IPS DF 6.9 (cell line): ENCODE results near the gene FNIP2.

Experiments
- DNase-seq: peaks from one replicate; pipeline ENCODE4 v3.0.0-alpha.2; 2013; ENCODE audit warnings: low read depth, low spot score
- H3K27ac ChIP-seq: one replicate; pipeline ENCODE4 v1.5.1; 2013; ENCODE audit warnings: low read length, control low read depth
- H3K27me3 ChIP-seq: 2 replicates; pipeline ENCODE4 v1.6.1; 2013; ENCODE audit warnings: mild to moderate bottlenecking, low read length; ENCODE audit not compliant: control insufficient read depth, insufficient read depth
- H3K36me3 ChIP-seq: 2 replicates; pipeline ENCODE4 v1.6.1; 2013; ENCODE audit warnings: low read length; ENCODE audit not compliant: control insufficient read depth, insufficient read depth
- H3K4me1 ChIP-seq: 2 replicates; pipeline ENCODE4 v1.6.1; 2013; ENCODE audit warnings: low read length; ENCODE audit not compliant: control insufficient read depth, insufficient read depth
- H3K4me3 ChIP-seq: 2 replicates; pipeline ENCODE4 v1.5.1; 2013; ENCODE audit warnings: mild to moderate bottlenecking, low read length
- H3K9me3 ChIP-seq: 2 replicates; pipeline ENCODE4 v1.6.1; 2013; ENCODE audit warnings: low read length, inconsistent platforms; ENCODE audit not compliant: control insufficient read depth, insufficient read depth
- WGBS: extraction: QIAGEN DNeasy Blood & Tissue Kit; methylation state at CpG from one replicate; pipeline ENCODE4 v1.1.7; 2013; ENCODE audit warnings: mixed read lengths, missing lambda C conversion rate; ENCODE audit not compliant: insufficient read length, insufficient coverage; 5-methylcytosine and 5-hydroxymethylcytosine counted together

The FNIP2 gene

GRCh38 chr4:158760866-158761265 is 8.0 kb upstream of the FNIP2 start:
- Histone ChIP-seq H3K9me3 (no peaks in the 10 kb centered on the region; the same call in 1 of the 2 replicates), H3K4me1 (no peaks in the 10 kb centered on the region), H3K36me3 (no peaks in the 10 kb centered on the region), H3K27me3 (no peaks in the 10 kb centered on the region), H3K4me3 (no peak overlapping the region), H3K27ac (no peak overlapping the region)
- DNase-seq, result no peak
- WGBS, result no CpG with 5 or more reads among the region's 4 CpGs

GRCh38 chr4:158762553-158762952 is 6.3 kb upstream of the FNIP2 start:
- H3K27me3 ChIP-seq, result no peaks in the 10 kb centered on the region
- H3K36me3 ChIP-seq, result no peaks in the 10 kb centered on the region
- no peak overlapping the region for H3K4me3 ChIP-seq
- H3K9me3 ChIP-seq, result no peaks in the 10 kb centered on the region; the same call in 1 of the 2 replicates
- WGBS, result 100% methylated on average over 1 of the region's 4 CpGs
- no peak for DNase-seq
- no peak overlapping the region for H3K27ac ChIP-seq
- H3K4me1 ChIP-seq, result no peaks in the 10 kb centered on the region

- H3K36me3 ChIP-seq, result no peaks in the 10 kb centered on the region
- no CpG with 5 or more reads among the region's 2 CpGs for WGBS
- H3K4me1 ChIP-seq, result peaks cover 2% of the 10 kb centered on the region; the same call in 1 of the 2 replicates
- H3K9me3 ChIP-seq, result no peaks in the 10 kb centered on the region
- no peak overlapping the region for H3K4me3 ChIP-seq
- DNase-seq, result no peak
- no peak overlapping the region for H3K27ac ChIP-seq
- H3K27me3 ChIP-seq, result no peaks in the 10 kb centered on the region
Observed at GRCh38 chr4:158763462-158763861, 5.4 kb upstream of the FNIP2 start.

GRCh38 chr4:158766434-158767044 is 2.3 kb upstream of the FNIP2 start:
- Histone ChIP-seq H3K27ac (no peak overlapping the region), H3K27me3 (no peaks in the 10 kb centered on the region), H3K4me1 (peaks cover 2% of the 10 kb centered on the region; the same call in 1 of the 2 replicates), H3K4me3 (no peak overlapping the region), H3K9me3 (no peaks in the 10 kb centered on the region), H3K36me3 (no peaks in the 10 kb centered on the region)
- no CpG with 5 or more reads among the region's 6 CpGs for WGBS
- DNase-seq, result no peak

GRCh38 chr4:158767451-158767850 is 1.4 kb upstream of the FNIP2 start:
- no peak for DNase-seq
- H3K27me3 ChIP-seq, result no peaks in the 10 kb centered on the region
- no CpG with 5 or more reads among the region's 2 CpGs for WGBS
- H3K36me3 ChIP-seq, result no peaks in the 10 kb centered on the region
- H3K4me1 ChIP-seq, result peaks cover 2% of the 10 kb centered on the region; the same call in 1 of the 2 replicates
- H3K27ac ChIP-seq, result no peak overlapping the region
- H3K9me3 ChIP-seq, result no peaks in the 10 kb centered on the region
- no peak overlapping the region for H3K4me3 ChIP-seq

GRCh38 chr4:158769175-158769921 is 522 bp downstream of the FNIP2 start:
- Histone ChIP-seq H3K9me3 (no peaks in the 10 kb centered on the region), H3K27me3 (no peaks in the 10 kb centered on the region), H3K4me3 (peak overlapping the region; percentile 83), H3K36me3 (no peaks in the 10 kb centered on the region), H3K4me1 (peaks cover 2% of the 10 kb centered on the region; the same call in 1 of the 2 replicates), H3K27ac (no peak overlapping the region)
- no CpG with 5 or more reads among the region's 49 CpGs for WGBS
- DNase-seq, result no peak

- Histone ChIP-seq H3K27ac (no peak overlapping the region), H3K9me3 (no peaks in the 10 kb centered on the region), H3K27me3 (no peaks in the 10 kb centered on the region), H3K36me3 (no peaks in the 10 kb centered on the region), H3K4me3 (no peak overlapping the region), H3K4me1 (peaks cover 2% of the 10 kb centered on the region; the same call in 1 of the 2 replicates)
- no CpG with 5 or more reads among the region's 5 CpGs for WGBS
- no peak for DNase-seq
Observed at GRCh38 chr4:158770671-158771070, 1.8 kb downstream of the FNIP2 start.

- no CpG with 5 or more reads among the region's 2 CpGs for WGBS
- no peak for DNase-seq
- H3K9me3 ChIP-seq, result no peaks in the 10 kb centered on the region
- no peaks in the 10 kb centered on the region for H3K36me3 ChIP-seq
- no peak overlapping the region for H3K27ac ChIP-seq
- H3K4me3 ChIP-seq, result no peak overlapping the region
- peaks cover 2% of the 10 kb centered on the region; the same call in 1 of the 2 replicates for H3K4me1 ChIP-seq
- no peaks in the 10 kb centered on the region for H3K27me3 ChIP-seq
Observed at GRCh38 chr4:158771776-158772175, 3.0 kb downstream of the FNIP2 start.

- H3K36me3 ChIP-seq, result no peaks in the 10 kb centered on the region
- no peak for DNase-seq
- no peak overlapping the region for H3K27ac ChIP-seq
- H3K27me3 ChIP-seq, result no peaks in the 10 kb centered on the region
- H3K4me1 ChIP-seq, result no peaks in the 10 kb centered on the region
- no peaks in the 10 kb centered on the region for H3K9me3 ChIP-seq
- WGBS, result no CpG with 5 or more reads among the region's 1 CpG
- H3K4me3 ChIP-seq, result no peak overlapping the region
Observed at GRCh38 chr4:158775091-158775651, 6.3 kb downstream of the FNIP2 start.

- Histone ChIP-seq H3K9me3 (no peaks in the 10 kb centered on the region), H3K4me1 (no peaks in the 10 kb centered on the region), H3K36me3 (no peaks in the 10 kb centered on the region), H3K27me3 (no peaks in the 10 kb centered on the region), H3K4me3 (no peak overlapping the region), H3K27ac (no peak overlapping the region)
- no peak for DNase-seq
- WGBS, result no CpG with 5 or more reads among the region's 1 CpG
Observed at GRCh38 chr4:158776106-158776505, 7.3 kb downstream of the FNIP2 start.
